HG03103 (cell line): ENCODE data around the gene TBRG4.

ENCODE experiments used
- ATAC-seq: cut with Tn5 transposase; IDR thresholded peaks from one replicate; pipeline ENCODE4 v1.9.1; 2021; ENCODE audit warnings: low read depth; ENCODE audit not compliant: unreplicated experiment

TBRG4 gene

GRCh38 chr7:45092931-45093235 lies 18.6 kb downstream of the TBRG4 start:
- ATAC-seq, result no peak

GRCh38 chr7:45092100-45092930 lies 19.2 kb downstream of the TBRG4 start:
- no peak for ATAC-seq

- no peak for ATAC-seq
These were observed 22.1 kb downstream of the TBRG4 start for GRCh38 chr7:45089341-45089891.

- no peak for ATAC-seq
These were observed 22.6 kb downstream of the TBRG4 start, which contains the start of gene NACAD for GRCh38 chr7:45088821-45089340. Gene NACAD, minus strand, starts transcription at chr7:45088969. Its CDS starts 75 bp downstream, at chr7:45088894.

GRCh38 chr7:45088146-45088701 lies 23.3 kb downstream of the TBRG4 start:
- ATAC-seq, result no peak

GRCh38 chr7:45087301-45088145 lies 24.0 kb downstream of the TBRG4 start:
- ATAC-seq, result no peak

GRCh38 chr7:45086331-45087065 lies 25.0 kb downstream of the TBRG4 start:
- no peak for ATAC-seq

GRCh38 chr7:45085619-45086200 lies 25.8 kb downstream of the TBRG4 start:
- no peak for ATAC-seq

GRCh38 chr7:45084901-45085618 lies 26.4 kb downstream of the TBRG4 start:
- ATAC-seq, result no peak

GRCh38 chr7:45084336-45084735 lies 27.2 kb downstream of the TBRG4 start:
- ATAC-seq, result no peak

- no peak for ATAC-seq
These were observed 28.6 kb downstream of the TBRG4 start for GRCh38 chr7:45082831-45083331.

GRCh38 chr7:45082031-45082830 lies 29.3 kb downstream of the TBRG4 start:
- ATAC-seq, result no peak

GRCh38 chr7:45081670-45081974 lies 29.9 kb downstream of the TBRG4 start:
- ATAC-seq, result no peak

GRCh38 chr7:45080958-45081669 lies 30.4 kb downstream of the TBRG4 start:
- ATAC-seq, result no peak

- ATAC-seq, result no peak
These were observed 31.1 kb downstream of the TBRG4 start for GRCh38 chr7:45080265-45080957.

GRCh38 chr7:45078125-45078681 lies 33.3 kb downstream of the TBRG4 start:
- ATAC-seq, result no peak

- ATAC-seq, result no peak
These were observed 33.9 kb downstream of the TBRG4 start for GRCh38 chr7:45077579-45077978.
